ENCODE data around the gene CPEB2.
A peak's percentile ranks its signal among the peaks of the same experiment; 100 is the strongest.

GRCh38 chr4:15001869-15002658, at the start of gene CPEB2:
- TF ChIP-seq CTCF (IDR thresholded peaks at IDR 0.05 in 8 of 11, conservative IDR thresholded peaks at IDR 0.05 in 3 of 11), result peak in 4 of 11 experiments; percentile 10 to 34 (median 24)
- peak; percentile 95 to 98 (median 96) for TF ChIP-seq POLR2A (IDR thresholded peaks at IDR 0.05)
